ENCODE data around the gene PPM1L. TPM values are rescaled to one million over a fixed set of nuclear protein-coding genes. Genes with fewer than 3 reads are reported as not detected.

The PPM1L gene
- polyA plus RNA-seq, 1 donor (not counting 4 experiments of a cell fraction or from before 2014, with no cell fraction given), result 0.58 TPM

DNA sequence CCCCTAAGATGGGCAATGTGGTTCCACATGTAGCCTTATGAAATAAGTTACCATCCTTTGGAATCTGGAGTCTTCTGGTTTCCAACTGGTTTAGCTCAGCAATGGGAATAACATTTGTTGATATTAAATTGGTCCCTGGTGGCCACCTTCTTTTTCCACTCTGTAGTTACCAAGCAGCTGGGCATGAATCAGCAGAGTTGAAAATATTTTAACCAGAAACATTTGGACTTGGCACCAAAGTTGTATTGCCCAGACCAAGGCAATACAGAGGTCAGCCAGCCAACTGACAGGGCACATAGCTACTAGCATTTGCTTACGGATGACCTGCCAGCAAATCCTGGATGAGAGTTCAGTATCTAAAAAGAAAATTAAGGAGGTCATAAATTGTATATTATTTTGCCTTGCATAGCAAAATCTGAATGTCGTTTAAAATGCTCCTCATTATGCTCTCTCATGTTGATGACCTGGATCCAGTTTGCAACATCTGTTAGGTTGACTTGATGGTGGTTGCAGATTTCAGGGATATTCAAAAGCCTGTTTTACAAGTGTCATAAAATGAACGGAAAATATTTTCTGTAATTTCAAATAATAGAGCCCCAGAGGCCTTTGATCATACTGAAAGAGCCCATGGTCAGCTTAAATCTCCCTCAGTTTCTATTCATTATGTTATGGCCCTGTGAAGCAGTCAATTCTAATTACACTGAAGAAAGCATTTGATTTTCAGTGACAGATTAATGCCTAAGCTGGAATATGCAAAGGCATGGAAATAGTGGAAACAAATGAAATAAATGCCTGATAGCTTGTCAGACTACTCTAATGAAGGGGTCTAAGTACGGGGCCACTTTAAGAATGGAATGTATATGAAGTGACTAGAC lies 54.6 kb downstream of the PPM1L start:
- DNase-seq (ENCODE audit: low read depth, low spot score), result no peak
- H3K9ac ChIP-seq (ENCODE audit: control insufficient read depth, extremely low read depth, insufficient read depth, low read length), result no peak overlapping the region
- no peaks in the 10 kb centered on the region for H4K20me1 ChIP-seq (ENCODE audit: control insufficient read depth, extremely low read depth, insufficient read depth, low read length)
- no peaks in the 10 kb centered on the region for H3K4me1 ChIP-seq (ENCODE audit: control insufficient read depth, extremely low read depth, insufficient read depth, low read length)
- no peaks in the 10 kb centered on the region for H3K9me1 ChIP-seq (ENCODE audit: control insufficient read depth, extremely low read depth, insufficient read depth, low read length)
- no peak for FAIRE-seq
- H3K36me3 ChIP-seq (ENCODE audit: control insufficient read depth in 2 of 2, extremely low read depth in 1 of 2, insufficient read depth in 2 of 2, low read length in 2 of 2), result no peaks in the 10 kb centered on the region
- no peak overlapping the region for H3K4me2 ChIP-seq (ENCODE audit: control insufficient read depth, extremely low read depth, insufficient read depth, low read depth, low read length)
- H3K27me3 ChIP-seq (ENCODE audit: control insufficient read depth, extremely low read depth, insufficient read depth, low read length), result no peaks in the 10 kb centered on the region
- no peaks in the 10 kb centered on the region for H3K79me2 ChIP-seq (ENCODE audit: control insufficient read depth, insufficient read depth, low read length)
- TF ChIP-seq, protein P1, sequence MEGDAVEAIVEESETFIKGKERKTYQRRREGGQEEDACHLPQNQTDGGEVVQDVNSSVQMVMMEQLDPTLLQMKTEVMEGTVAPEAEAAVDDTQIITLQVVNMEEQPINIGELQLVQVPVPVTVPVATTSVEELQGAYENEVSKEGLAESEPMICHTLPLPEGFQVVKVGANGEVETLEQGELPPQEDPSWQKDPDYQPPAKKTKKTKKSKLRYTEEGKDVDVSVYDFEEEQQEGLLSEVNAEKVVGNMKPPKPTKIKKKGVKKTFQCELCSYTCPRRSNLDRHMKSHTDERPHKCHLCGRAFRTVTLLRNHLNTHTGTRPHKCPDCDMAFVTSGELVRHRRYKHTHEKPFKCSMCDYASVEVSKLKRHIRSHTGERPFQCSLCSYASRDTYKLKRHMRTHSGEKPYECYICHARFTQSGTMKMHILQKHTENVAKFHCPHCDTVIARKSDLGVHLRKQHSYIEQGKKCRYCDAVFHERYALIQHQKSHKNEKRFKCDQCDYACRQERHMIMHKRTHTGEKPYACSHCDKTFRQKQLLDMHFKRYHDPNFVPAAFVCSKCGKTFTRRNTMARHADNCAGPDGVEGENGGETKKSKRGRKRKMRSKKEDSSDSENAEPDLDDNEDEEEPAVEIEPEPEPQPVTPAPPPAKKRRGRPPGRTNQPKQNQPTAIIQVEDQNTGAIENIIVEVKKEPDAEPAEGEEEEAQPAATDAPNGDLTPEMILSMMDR (optimal IDR thresholded peaks at IDR 0.05 in 1 of 3, IDR thresholded peaks at IDR 0.05 in 1 of 3, conservative IDR thresholded peaks at IDR 0.05 in 1 of 3; ENCODE audit: extremely low read depth in 1 of 3, insufficient read depth in 2 of 3, low read length in 3 of 3), result no peak
- TF ChIP-seq EZH2 (IDR thresholded peaks at IDR 0.05; ENCODE audit: low read length), result no peak
- H3K9me3 ChIP-seq (ENCODE audit: control insufficient read depth, low read depth, low read length), result no peaks in the 10 kb centered on the region
- no peak overlapping the region for H3K4me3 ChIP-seq (ENCODE audit: control insufficient read depth in 2 of 3, extremely low read depth in 1 of 3, insufficient read depth in 2 of 3, low read depth in 1 of 3, low read length in 3 of 3)
- H2AFZ ChIP-seq (ENCODE audit: control insufficient read depth, low read length), result no peak overlapping the region
- no peak overlapping the region for H3K27ac ChIP-seq (ENCODE audit: control insufficient read depth, insufficient read depth, low read length)
- dilution Hi-C loops (cut with MboI; ENCODE audit: extremely low pct_ligation_motif_present, low sequenced_read_pairs), result no loop called here

DNA sequence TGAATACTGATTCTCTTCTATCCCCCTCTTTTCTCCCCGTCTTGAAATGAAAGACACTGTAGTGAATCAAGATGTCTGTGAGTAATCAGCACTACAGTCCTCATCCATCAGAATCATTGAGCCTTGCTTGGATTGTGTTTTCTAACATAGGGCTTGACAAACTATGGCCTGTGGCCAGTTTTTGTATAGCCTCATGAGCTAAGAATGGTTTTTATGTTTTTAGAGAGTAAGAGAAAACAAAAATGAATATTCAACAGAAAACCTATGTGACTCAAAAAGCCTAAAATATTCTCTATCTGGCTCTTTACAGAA lies 55.2 kb downstream of the PPM1L start:
- Histone ChIP-seq H4K20me1 (ENCODE audit: control insufficient read depth, extremely low read depth, insufficient read depth, low read length) (no peaks in the 10 kb centered on the region), H3K4me3 (ENCODE audit: control insufficient read depth in 2 of 3, extremely low read depth in 1 of 3, insufficient read depth in 2 of 3, low read depth in 1 of 3, low read length in 3 of 3) (no peak overlapping the region), H3K9ac (ENCODE audit: control insufficient read depth, extremely low read depth, insufficient read depth, low read length) (no peak overlapping the region), H3K9me1 (ENCODE audit: control insufficient read depth, extremely low read depth, insufficient read depth, low read length) (no peaks in the 10 kb centered on the region), H3K4me1 (ENCODE audit: control insufficient read depth, extremely low read depth, insufficient read depth, low read length) (no peaks in the 10 kb centered on the region), H3K27me3 (ENCODE audit: control insufficient read depth, extremely low read depth, insufficient read depth, low read length) (no peaks in the 10 kb centered on the region), H3K27ac (ENCODE audit: control insufficient read depth, insufficient read depth, low read length) (no peak overlapping the region), H3K79me2 (ENCODE audit: control insufficient read depth, insufficient read depth, low read length) (no peaks in the 10 kb centered on the region), H2AFZ (ENCODE audit: control insufficient read depth, low read length) (no peak overlapping the region), H3K36me3 (ENCODE audit: control insufficient read depth in 2 of 2, extremely low read depth in 1 of 2, insufficient read depth in 2 of 2, low read length in 2 of 2) (no peaks in the 10 kb centered on the region), H3K4me2 (ENCODE audit: control insufficient read depth, extremely low read depth, insufficient read depth, low read depth, low read length) (no peak overlapping the region), H3K9me3 (ENCODE audit: control insufficient read depth, low read depth, low read length) (no peaks in the 10 kb centered on the region)
- TF ChIP-seq EZH2 (IDR thresholded peaks at IDR 0.05; ENCODE audit: low read length), result no peak
- TF ChIP-seq, protein P1 (optimal IDR thresholded peaks at IDR 0.05 in 1 of 3, IDR thresholded peaks at IDR 0.05 in 1 of 3, conservative IDR thresholded peaks at IDR 0.05 in 1 of 3; ENCODE audit: extremely low read depth in 1 of 3, insufficient read depth in 2 of 3, low read length in 3 of 3), result no peak
- DNase-seq (ENCODE audit: low read depth, low spot score), result no peak
- no peak for FAIRE-seq
- dilution Hi-C loops (cut with MboI; ENCODE audit: extremely low pct_ligation_motif_present, low sequenced_read_pairs), result no loop called here

Data from keratinocyte (primary cell).